HL-60 (cell line): ENCODE measurements around the gene TMEM134.
A peak's percentile ranks its signal among the peaks of the same experiment; 100 is the strongest.
"Not testable (repeated sequence)": the region's sequence is repeated elsewhere in the genome, so short reads cannot be mapped to it uniquely, and the experiment has no call there.

Experiments used
- DNase-seq, 2 experiments: peaks; one replicate each; pipeline ENCODE4 v3.0.0-alpha.2; 2010 to 2020; ENCODE audit warnings: low read depth in 1 of 2, low spot score in 1 of 2
- H3K27ac ChIP-seq: fragments of 250-450 bp; sonication (Bioruptor Pico); replicated peaks from 2 replicates; pipeline ENCODE4 v1.5.1; 2020; ENCODE audit warnings: mild to moderate bottlenecking, moderate library complexity
- H3K27me3 ChIP-seq: fragments of 250-450 bp; sonication (Bioruptor Pico); 2 replicates; pipeline ENCODE4 v1.5.1; 2021; ENCODE audit warnings: mild to moderate bottlenecking, moderate library complexity; ENCODE audit not compliant: insufficient read depth, poor library complexity, severe bottlenecking
- H3K4me3 ChIP-seq: replicated peaks from 2 replicates; pipeline ENCODE4 v1.5.1; 2011; ENCODE audit warnings: mild to moderate bottlenecking, control low read depth, low read length; ENCODE audit not compliant: insufficient read depth
- GABPA ChIP-seq: IDR thresholded peaks from 2 replicates; pipeline ENCODE4 v1.6.1; 2012; ENCODE audit warnings: low read depth
- POLR2AphosphoS5 ChIP-seq: IDR thresholded peaks from 2 replicates; pipeline ENCODE4 v1.6.1; 2012; ENCODE audit warnings: low read depth
- REST ChIP-seq: IDR thresholded peaks from 2 replicates; pipeline ENCODE4 v1.6.1; 2012; ENCODE audit warnings: low read depth; ENCODE audit not compliant: insufficient replicate concordance
- SPI1 ChIP-seq: IDR thresholded peaks from 2 replicates; pipeline ENCODE4 v1.6.1; 2012; ENCODE audit warnings: low read depth, mild to moderate bottlenecking, borderline replicate concordance
- TF ChIP-seq, protein P1 (sequence below): IDR thresholded peaks from one replicate; pipeline ENCODE4 v1.5.1; 2011; ENCODE audit warnings: low read length, control low read depth, inconsistent platforms; ENCODE audit not compliant: insufficient read depth

TMEM134 gene

GRCh38 chr11:67429038-67429668 is 39.9 kb downstream of the TMEM134 start:
- Histone ChIP-seq H3K4me3 (peak overlapping the region; percentile 84), H3K27me3 (no peaks in the 10 kb centered on the region), H3K27ac (peak overlapping the region; percentile 74)
- TF ChIP-seq, protein P1, sequence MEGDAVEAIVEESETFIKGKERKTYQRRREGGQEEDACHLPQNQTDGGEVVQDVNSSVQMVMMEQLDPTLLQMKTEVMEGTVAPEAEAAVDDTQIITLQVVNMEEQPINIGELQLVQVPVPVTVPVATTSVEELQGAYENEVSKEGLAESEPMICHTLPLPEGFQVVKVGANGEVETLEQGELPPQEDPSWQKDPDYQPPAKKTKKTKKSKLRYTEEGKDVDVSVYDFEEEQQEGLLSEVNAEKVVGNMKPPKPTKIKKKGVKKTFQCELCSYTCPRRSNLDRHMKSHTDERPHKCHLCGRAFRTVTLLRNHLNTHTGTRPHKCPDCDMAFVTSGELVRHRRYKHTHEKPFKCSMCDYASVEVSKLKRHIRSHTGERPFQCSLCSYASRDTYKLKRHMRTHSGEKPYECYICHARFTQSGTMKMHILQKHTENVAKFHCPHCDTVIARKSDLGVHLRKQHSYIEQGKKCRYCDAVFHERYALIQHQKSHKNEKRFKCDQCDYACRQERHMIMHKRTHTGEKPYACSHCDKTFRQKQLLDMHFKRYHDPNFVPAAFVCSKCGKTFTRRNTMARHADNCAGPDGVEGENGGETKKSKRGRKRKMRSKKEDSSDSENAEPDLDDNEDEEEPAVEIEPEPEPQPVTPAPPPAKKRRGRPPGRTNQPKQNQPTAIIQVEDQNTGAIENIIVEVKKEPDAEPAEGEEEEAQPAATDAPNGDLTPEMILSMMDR, result no peak
- no peak for TF ChIP-seq SPI1
- no peak for TF ChIP-seq GABPA
- TF ChIP-seq POLR2AphosphoS5, result no peak
- TF ChIP-seq REST, result no peak
- DNase-seq, result no peak

- TF ChIP-seq REST (no peak), GABPA (peak; percentile 8; the same call in 1 of the 2 replicates), SPI1 (peak; percentile 32; the same call in 1 of the 2 replicates), POLR2AphosphoS5 (peak; percentile 57; the same call in 1 of the 2 replicates)
- TF ChIP-seq, protein P1, result no peak
- Histone ChIP-seq H3K4me3 (peak within 1 kb of the TSS; percentile 84), H3K27me3 (no peaks in the 10 kb centered on the region), H3K27ac (peak within 1 kb of the TSS; percentile 74)
- DNase-seq, result peak; percentile 95 to 98
Measured at GRCh38 chr11:67428052-67429001, 40.7 kb downstream of the TMEM134 start, which contains the start of gene RPS6KB2. RPS6KB2 (plus strand) TSS chr11:67428494; CDS start chr11:67428546, 52 bp downstream.

- not testable (repeated sequence) for H3K27me3 ChIP-seq, DNase-seq
- Histone ChIP-seq H3K4me3 (peak overlapping the region; percentile 84), H3K27ac (peak overlapping the region; percentile 74)
Measured at GRCh38 chr11:67427364-67427859, 41.6 kb downstream of the TMEM134 start.
